ENCODE data around the gene RAD18. TPM values are rescaled to one million over a fixed set of nuclear protein-coding genes. Genes with fewer than 3 reads are reported as not detected.

The RAD18 gene
- total and polyA plus RNA-seq, 8 donors, result 1.4 to 87.9 (median 4.6) TPM

GRCh38 chr3:8840556-8840955 lies 122.7 kb downstream of the RAD18 start:
- no peaks in the 10 kb centered on the region for H3K36me3 ChIP-seq
- intact Hi-C loops (cut with DNase I; ENCODE audit: low total_unique reads), result no loop called here
- no peaks in the 10 kb centered on the region for H3K27me3 ChIP-seq
- H3K4me1 ChIP-seq, result no peaks in the 10 kb centered on the region
- no peak for DNase-seq
- TF ChIP-seq POLR2A (IDR thresholded peaks at IDR 0.05) (no peak), POLR2AphosphoS5 (IDR thresholded peaks at IDR 0.05) (no peak), EP300 (IDR thresholded peaks at IDR 0.05) (no peak), CTCF (IDR thresholded peaks at IDR 0.05) (no peak)
- no peak overlapping the region for H3K4me3 ChIP-seq
- H3K27ac ChIP-seq, result no peak overlapping the region
- H3K9me3 ChIP-seq, result no peaks in the 10 kb centered on the region
- WGBS, 5 donors, result 37 to 70% (median 48%) methylated on average over 5 of the region's 5 CpGs

GRCh38 chr3:8839607-8840325 lies 123.5 kb downstream of the RAD18 start:
- H3K27me3 ChIP-seq, result no peaks in the 10 kb centered on the region
- no peak overlapping the region for H3K27ac ChIP-seq
- no peaks in the 10 kb centered on the region for H3K9me3 ChIP-seq
- 82 to 84% (median 83%) methylated on average over 8 to 9 of the region's 9 CpGs for WGBS, 5 donors
- H3K36me3 ChIP-seq, result no peaks in the 10 kb centered on the region
- intact Hi-C loops (cut with DNase I; ENCODE audit: low total_unique reads), result no loop called here
- no peak overlapping the region for H3K4me3 ChIP-seq
- no peaks in the 10 kb centered on the region for H3K4me1 ChIP-seq
- no peak for DNase-seq
- no peak for TF ChIP-seq EP300 (IDR thresholded peaks at IDR 0.05)
- TF ChIP-seq POLR2A (IDR thresholded peaks at IDR 0.05), result no peak
- TF ChIP-seq POLR2AphosphoS5 (IDR thresholded peaks at IDR 0.05), result no peak
- TF ChIP-seq CTCF (IDR thresholded peaks at IDR 0.05), result no peak

- intact Hi-C loops (cut with DNase I; ENCODE audit: low total_unique reads), result no loop called here
- 82 to 91% (median 91%) methylated on average over 3 of the region's 3 CpGs for WGBS, 5 donors
Observed at GRCh38 chr3:8838765-8839423, 124.4 kb downstream of the RAD18 start.

GRCh38 chr3:8838234-8838633 lies 125.0 kb downstream of the RAD18 start:
- Histone ChIP-seq H3K36me3 (no peaks in the 10 kb centered on the region), H3K4me3 (no peak overlapping the region), H3K9me3 (no peaks in the 10 kb centered on the region), H3K27me3 (no peaks in the 10 kb centered on the region), H3K4me1 (no peaks in the 10 kb centered on the region), H3K27ac (no peak overlapping the region)
- intact Hi-C loops (cut with DNase I; ENCODE audit: low total_unique reads), result no loop called here
- DNase-seq, result no peak
- WGBS, 5 donors, result 68 to 82% (median 79%) methylated on average over 4 of the region's 4 CpGs
- TF ChIP-seq EP300 (IDR thresholded peaks at IDR 0.05) (no peak), POLR2A (IDR thresholded peaks at IDR 0.05) (no peak), POLR2AphosphoS5 (IDR thresholded peaks at IDR 0.05) (no peak), CTCF (IDR thresholded peaks at IDR 0.05) (no peak)

More at GRCh38 chr3:8838765-8839423, 124.4 kb downstream of the RAD18 start:
- Histone ChIP-seq H3K4me1 (no peaks in the 10 kb centered on the region), H3K27me3 (no peaks in the 10 kb centered on the region), H3K36me3 (no peaks in the 10 kb centered on the region), H3K9me3 (no peaks in the 10 kb centered on the region), H3K27ac (no peak overlapping the region), H3K4me3 (no peak overlapping the region)
- DNase-seq, result no peak
- TF ChIP-seq CTCF (IDR thresholded peaks at IDR 0.05), result no peak
- TF ChIP-seq POLR2A (IDR thresholded peaks at IDR 0.05), result no peak
